Measurements from ENCODE around the gene ARID5A. TPM values are rescaled to one million over a fixed set of nuclear protein-coding genes. Genes with fewer than 3 reads are reported as not detected.

Gene ARID5A
- total and polyA plus RNA-seq, 2 of the 13 experiments (the other 11 are each of a cell fraction or from before 2014, with no cell fraction given), result 6.0 to 9.5 TPM

DNA sequence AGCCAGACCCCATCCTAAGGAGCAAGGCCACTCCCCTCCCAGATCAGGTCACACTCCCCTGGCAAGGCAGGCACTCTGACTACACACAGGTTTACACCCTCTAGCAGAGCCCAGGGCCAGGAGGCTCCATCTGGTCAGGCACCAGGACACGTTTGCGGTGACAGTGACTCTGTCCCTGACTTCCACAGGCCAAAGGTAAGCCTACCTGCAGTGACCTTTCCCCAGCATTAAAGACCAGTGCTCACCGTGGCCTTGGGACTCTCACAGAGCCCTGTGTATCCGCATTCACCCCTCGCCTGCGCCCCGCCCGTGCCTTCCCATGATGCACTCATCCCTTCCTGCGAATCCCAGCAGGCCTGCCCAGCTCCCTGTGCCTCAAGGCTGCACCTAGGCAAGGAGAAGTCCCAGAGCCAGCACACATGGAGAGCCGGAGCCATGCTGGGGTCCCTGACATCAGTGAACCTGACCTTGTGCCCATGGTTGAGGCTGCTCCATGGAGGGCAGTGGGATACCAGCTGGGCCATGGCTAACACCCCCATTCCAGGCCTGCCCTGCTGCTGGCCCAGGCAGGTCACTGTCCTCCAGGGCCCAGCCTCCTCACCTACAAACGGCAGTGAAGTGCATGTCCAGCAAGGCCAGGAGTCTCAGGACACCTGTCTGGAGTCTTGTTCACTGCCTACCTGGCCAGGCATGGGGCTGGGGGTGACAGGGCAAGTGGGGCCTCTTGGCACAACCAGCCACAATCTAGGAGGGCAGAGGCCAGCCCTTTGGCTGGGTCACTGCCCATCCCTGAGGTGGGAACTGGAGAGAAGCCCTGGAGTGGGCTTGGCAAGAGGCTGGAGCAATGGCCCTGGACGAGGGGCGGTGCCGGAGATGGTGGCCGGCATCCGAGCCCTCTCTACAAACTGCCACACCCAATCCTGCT, 34.4 kb upstream of the ARID5A start (continued):
- peak; percentile 96 for TF ChIP-seq ZFX (CRISPR knock-in tag; IDR thresholded peaks at IDR 0.05; ENCODE audit: low read depth)
- TF ChIP-seq TEF (CRISPR knock-in tag; IDR thresholded peaks at IDR 0.05), result no peak
- peak; percentile 91 for TF ChIP-seq ZNF605 (CRISPR knock-in tag; IDR thresholded peaks at IDR 0.05)
- TF ChIP-seq, protein P1, sequence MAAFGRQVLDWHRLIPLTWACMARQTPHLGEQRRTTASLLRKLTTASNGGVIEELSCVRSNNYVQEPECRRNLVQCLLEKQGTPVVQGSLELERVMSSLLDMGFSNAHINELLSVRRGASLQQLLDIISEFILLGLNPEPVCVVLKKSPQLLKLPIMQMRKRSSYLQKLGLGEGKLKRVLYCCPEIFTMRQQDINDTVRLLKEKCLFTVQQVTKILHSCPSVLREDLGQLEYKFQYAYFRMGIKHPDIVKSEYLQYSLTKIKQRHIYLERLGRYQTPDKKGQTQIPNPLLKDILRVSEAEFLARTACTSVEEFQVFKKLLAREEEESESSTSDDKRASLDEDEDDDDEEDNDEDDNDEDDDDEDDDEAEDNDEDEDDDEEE (CRISPR knock-in tag; IDR thresholded peaks at IDR 0.05), result no peak
- TF ChIP-seq PITX1 (CRISPR knock-in tag; IDR thresholded peaks at IDR 0.05), result peak; percentile 84
- no peak for TF ChIP-seq ZNF33A (CRISPR knock-in tag; IDR thresholded peaks at IDR 0.05; ENCODE audit: borderline replicate concordance)
- peak; percentile 57; the same call in 1 of the 2 replicates for TF ChIP-seq MIER3 (CRISPR knock-in tag; IDR thresholded peaks at IDR 0.05; ENCODE audit: borderline replicate concordance)
- no peak for TF ChIP-seq ONECUT2 (CRISPR knock-in tag; IDR thresholded peaks at IDR 0.05)
- no peak for TF ChIP-seq EP300 (IDR thresholded peaks at IDR 0.05; ENCODE audit: low read depth in 2 of 2, low read length in 2 of 2)
- 0 out of 2 replicates have a peak, but pooled peaks have one; percentile 58 for TF ChIP-seq EP300 (CRISPR knock-in tag; IDR thresholded peaks at IDR 0.05; ENCODE audit: borderline replicate concordance)
- TF ChIP-seq SETDB1 (CRISPR knock-in tag; IDR thresholded peaks at IDR 0.05; ENCODE audit: borderline replicate concordance), result no peak
- TF ChIP-seq, protein P2, sequence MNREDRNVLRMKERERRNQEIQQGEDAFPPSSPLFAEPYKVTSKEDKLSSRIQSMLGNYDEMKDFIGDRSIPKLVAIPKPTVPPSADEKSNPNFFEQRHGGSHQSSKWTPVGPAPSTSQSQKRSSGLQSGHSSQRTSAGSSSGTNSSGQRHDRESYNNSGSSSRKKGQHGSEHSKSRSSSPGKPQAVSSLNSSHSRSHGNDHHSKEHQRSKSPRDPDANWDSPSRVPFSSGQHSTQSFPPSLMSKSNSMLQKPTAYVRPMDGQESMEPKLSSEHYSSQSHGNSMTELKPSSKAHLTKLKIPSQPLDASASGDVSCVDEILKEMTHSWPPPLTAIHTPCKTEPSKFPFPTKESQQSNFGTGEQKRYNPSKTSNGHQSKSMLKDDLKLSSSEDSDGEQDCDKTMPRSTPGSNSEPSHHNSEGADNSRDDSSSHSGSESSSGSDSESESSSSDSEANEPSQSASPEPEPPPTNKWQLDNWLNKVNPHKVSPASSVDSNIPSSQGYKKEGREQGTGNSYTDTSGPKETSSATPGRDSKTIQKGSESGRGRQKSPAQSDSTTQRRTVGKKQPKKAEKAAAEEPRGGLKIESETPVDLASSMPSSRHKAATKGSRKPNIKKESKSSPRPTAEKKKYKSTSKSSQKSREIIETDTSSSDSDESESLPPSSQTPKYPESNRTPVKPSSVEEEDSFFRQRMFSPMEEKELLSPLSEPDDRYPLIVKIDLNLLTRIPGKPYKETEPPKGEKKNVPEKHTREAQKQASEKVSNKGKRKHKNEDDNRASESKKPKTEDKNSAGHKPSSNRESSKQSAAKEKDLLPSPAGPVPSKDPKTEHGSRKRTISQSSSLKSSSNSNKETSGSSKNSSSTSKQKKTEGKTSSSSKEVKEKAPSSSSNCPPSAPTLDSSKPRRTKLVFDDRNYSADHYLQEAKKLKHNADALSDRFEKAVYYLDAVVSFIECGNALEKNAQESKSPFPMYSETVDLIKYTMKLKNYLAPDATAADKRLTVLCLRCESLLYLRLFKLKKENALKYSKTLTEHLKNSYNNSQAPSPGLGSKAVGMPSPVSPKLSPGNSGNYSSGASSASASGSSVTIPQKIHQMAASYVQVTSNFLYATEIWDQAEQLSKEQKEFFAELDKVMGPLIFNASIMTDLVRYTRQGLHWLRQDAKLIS (CRISPR knock-in tag; IDR thresholded peaks at IDR 0.05), result no peak
- TF ChIP-seq KLF12 (CRISPR knock-in tag; IDR thresholded peaks at IDR 0.05; ENCODE audit: borderline replicate concordance), result no peak
- TF ChIP-seq ZFP62 (CRISPR knock-in tag; IDR thresholded peaks at IDR 0.05), result no peak
- TF ChIP-seq ZNF619 (CRISPR knock-in tag; IDR thresholded peaks at IDR 0.05), result no peak
- TF ChIP-seq SNAI1 (CRISPR knock-in tag; IDR thresholded peaks at IDR 0.05; ENCODE audit: borderline replicate concordance), result no peak
- peak; percentile 84; the same call in 1 of the 2 replicates for TF ChIP-seq THRA (CRISPR knock-in tag; IDR thresholded peaks at IDR 0.05; ENCODE audit: borderline replicate concordance)
- TF ChIP-seq ZNF557 (CRISPR knock-in tag; IDR thresholded peaks at IDR 0.05), result no peak
- TF ChIP-seq BATF2 (CRISPR knock-in tag; IDR thresholded peaks at IDR 0.05), result no peak
